Measurements from ENCODE around the gene NSMF.

NSMF gene

GRCh38 chr9:137417161-137418021 lies 41.7 kb downstream of the NSMF start:
- H3K27ac ChIP-seq: no peak overlapping the region
- no peak for TF ChIP-seq CTCF (conservative IDR thresholded peaks at IDR 0.05)

GRCh38 chr9:137416563-137417151 lies 42.5 kb downstream of the NSMF start:
- no peak for TF ChIP-seq CTCF (conservative IDR thresholded peaks at IDR 0.05)
- no peak overlapping the region for H3K27ac ChIP-seq

GRCh38 chr9:137416006-137416562 lies 43.0 kb downstream of the NSMF start:
- TF ChIP-seq CTCF (conservative IDR thresholded peaks at IDR 0.05): no peak
- no peak overlapping the region for H3K27ac ChIP-seq

GRCh38 chr9:137415451-137415850 lies 43.7 kb downstream of the NSMF start:
- H3K27ac ChIP-seq: no peak overlapping the region
- TF ChIP-seq CTCF (conservative IDR thresholded peaks at IDR 0.05): no peak

GRCh38 chr9:137412431-137412830 lies 46.7 kb downstream of the NSMF start:
- H3K27ac ChIP-seq: no peak overlapping the region
- no peak for TF ChIP-seq CTCF (conservative IDR thresholded peaks at IDR 0.05)

- no peak overlapping the region for H3K27ac ChIP-seq
- TF ChIP-seq CTCF (conservative IDR thresholded peaks at IDR 0.05): no peak
Measured at GRCh38 chr9:137411645-137412380, 47.3 kb downstream of the NSMF start.

- no peak overlapping the region for H3K27ac ChIP-seq
- TF ChIP-seq CTCF (conservative IDR thresholded peaks at IDR 0.05): no peak
Measured at GRCh38 chr9:137411260-137411644, 47.9 kb downstream of the NSMF start.

Measured in VCaP (cell line).